Activated CD4-positive, CD25-positive, alpha-beta regulatory T cell treated with anti-CD3 and anti-CD28 coated beads, Interleukin-2, amount 50 U/mL, for 16 hours (primary cell): ENCODE measurements around the gene DNAJB14.

Source experiments
- DNase-seq: peaks from one replicate; pipeline ENCODE4 v3.0.0-alpha.2; 2020; ENCODE audit warnings: low read depth, low spot score

The DNAJB14 gene

GRCh38 chr4:99945718-99946355 lies 581 bp downstream of the DNAJB14 start:
- DNase-seq, result no peak

GRCh38 chr4:99943904-99944437 lies 2.4 kb downstream of the DNAJB14 start:
- no peak for DNase-seq

GRCh38 chr4:99938243-99938753 lies 8.1 kb downstream of the DNAJB14 start:
- no peak for DNase-seq

GRCh38 chr4:99934891-99935290 lies 11.5 kb downstream of the DNAJB14 start:
- no peak for DNase-seq

GRCh38 chr4:99927566-99927965 lies 18.9 kb downstream of the DNAJB14 start:
- no peak for DNase-seq

- no peak for DNase-seq
Measured at GRCh38 chr4:99921174-99921573, 25.2 kb downstream of the DNAJB14 start.

GRCh38 chr4:99918656-99919055 lies 27.8 kb downstream of the DNAJB14 start:
- DNase-seq, result no peak

GRCh38 chr4:99917575-99917974 lies 28.8 kb downstream of the DNAJB14 start:
- DNase-seq, result no peak

- no peak for DNase-seq
Measured at GRCh38 chr4:99915449-99915848, 31.0 kb downstream of the DNAJB14 start.

- no peak for DNase-seq
Measured at GRCh38 chr4:99894998-99895397, 51.4 kb downstream of the DNAJB14 start.

GRCh38 chr4:99894161-99894997 lies 52.0 kb downstream of the DNAJB14 start, which contains the start of gene LAMTOR3:
Gene LAMTOR3, minus strand, starts transcription at chr4:99894427. Its CDS starts 464 bp downstream, at chr4:99893963.
- peak; percentile 86 for DNase-seq

GRCh38 chr4:99893839-99894160 lies 52.6 kb downstream of the DNAJB14 start:
- no peak for DNase-seq

- no peak for DNase-seq
Measured at GRCh38 chr4:99893029-99893428, 53.4 kb downstream of the DNAJB14 start.

GRCh38 chr4:99891351-99891750 lies 55.1 kb downstream of the DNAJB14 start:
- DNase-seq, result no peak

GRCh38 chr4:99887837-99888236 lies 58.6 kb downstream of the DNAJB14 start:
- DNase-seq, result no peak

- no peak for DNase-seq
Measured at GRCh38 chr4:99886146-99886545, 60.3 kb downstream of the DNAJB14 start.

GRCh38 chr4:99885687-99886086 lies 60.7 kb downstream of the DNAJB14 start:
- DNase-seq, result no peak

GRCh38 chr4:99885063-99885664 lies 61.3 kb downstream of the DNAJB14 start:
- DNase-seq, result peak; percentile 2

GRCh38 chr4:99879458-99879857 lies 67.0 kb downstream of the DNAJB14 start:
- DNase-seq, result no peak

GRCh38 chr4:99878604-99879003 lies 67.8 kb downstream of the DNAJB14 start:
- DNase-seq, result no peak

- DNase-seq, result no peak
Measured at GRCh38 chr4:99876946-99877345, 69.5 kb downstream of the DNAJB14 start.

GRCh38 chr4:99875071-99875470 lies 71.3 kb downstream of the DNAJB14 start:
- DNase-seq, result no peak
